Natural killer cell (primary cell): ENCODE results near the gene MSL3B.

ENCODE experiments used
- ATAC-seq, 3 donors: fragments of 150-1000 bp in 2 of 3; fragments of 200-7000 bp in 1 of 3; cut with Tn5 transposase; 1 replicate in 1 of 3; 2 replicates in 2 of 3; pipeline ENCODE4 v1.10.0; 2021; ENCODE audit warnings: mild to moderate bottlenecking in 2 of 3, moderate library complexity in 2 of 3
- DNase-seq, 2 donors: peaks; one replicate each; pipeline versions ENCODE4 v3.0.0 to v3.0.0-alpha.2; 2013 to 2021; ENCODE audit warnings: mixed read lengths in 1 of 2
- H3K27ac ChIP-seq: one replicate; pipeline ENCODE4 v1.5.1; 2013; ENCODE audit warnings: mild to moderate bottlenecking, low read length
- H3K27me3 ChIP-seq: one replicate; pipeline ENCODE4 v1.6.1; 2013; ENCODE audit warnings: low read length; ENCODE audit not compliant: control insufficient read depth, insufficient read depth
- H3K36me3 ChIP-seq: one replicate; pipeline ENCODE4 v1.6.1; 2013; ENCODE audit warnings: low read length; ENCODE audit not compliant: control insufficient read depth, insufficient read depth
- H3K4me1 ChIP-seq: one replicate; pipeline ENCODE4 v1.6.1; 2013; ENCODE audit warnings: low read length; ENCODE audit not compliant: control insufficient read depth, insufficient read depth
- H3K4me3 ChIP-seq: one replicate; pipeline ENCODE4 v1.5.1; 2013; ENCODE audit warnings: low read length
- H3K9me3 ChIP-seq: one replicate; pipeline ENCODE4 v1.6.1; 2013; ENCODE audit warnings: low read length; ENCODE audit not compliant: control insufficient read depth, insufficient read depth
- H3K27ac Mint-ChIP-seq, 2 donors: one replicate each; pipeline ENCODE4 v1.8.0; 2022; ENCODE audit warnings: mild to moderate bottlenecking in 2 of 2, mixed read lengths in 2 of 2, moderate library complexity in 1 of 2
- H3K27me3 Mint-ChIP-seq, 2 donors: one replicate each; pipeline ENCODE4 v1.8.0; 2022; ENCODE audit warnings: low read depth in 2 of 2, mixed read lengths in 2 of 2
- H3K36me3 Mint-ChIP-seq: one replicate; pipeline ENCODE4 v1.8.0; 2022; ENCODE audit warnings: mixed read lengths
- H3K4me1 Mint-ChIP-seq, 2 donors: one replicate each; pipeline ENCODE4 v1.8.0; 2022; ENCODE audit warnings: mixed read lengths in 2 of 2
- H3K4me3 Mint-ChIP-seq: one replicate; pipeline ENCODE4 v1.8.0; 2022; ENCODE audit warnings: mild to moderate bottlenecking, moderate library complexity, mixed read lengths
- H3K9me3 Mint-ChIP-seq, 2 donors: one replicate each; pipeline ENCODE4 v1.8.0; 2022; ENCODE audit warnings: mixed read lengths in 2 of 2
- CTCF ChIP-seq: fragments of 200-600 bp; IDR thresholded peaks from one replicate; pipeline ENCODE4 v1.8.0; 2022; ENCODE audit warnings: antibody characterized with exemption
- WGBS: methylation state at CpG from one replicate; pipeline ENCODE4 v1.1.7; 2013; ENCODE audit warnings: missing lambda C conversion rate; ENCODE audit not compliant: insufficient coverage; 5-methylcytosine and 5-hydroxymethylcytosine counted together
- intact Hi-C: fragments of 100-400 bp; cut with micrococcal nuclease; formaldehyde crosslinking; loops from one replicate; pipeline ENCODE4 v1.14.2; 2022

MSL3B gene

GRCh38 chr2:233912691-233913423, 44.7 kb upstream of the MSL3B start:
- H3K9me3 Mint-ChIP-seq, result no peaks in the 10 kb centered on the region
- DNase-seq (peak in 1 of 2 donors; percentile 21), ATAC-seq (peak in 2 of 3 donors; percentile 35 to 40)
- 21% methylated on average over 9 of the region's 9 CpGs for WGBS
- H3K27me3 Mint-ChIP-seq, result peaks cover 28 to 52% of the 10 kb centered on the region in 2 donors
- H3K4me3 Mint-ChIP-seq, result no peak overlapping the region
- Histone ChIP-seq H3K4me3 (no peak overlapping the region), H3K9me3 (no peaks in the 10 kb centered on the region), H3K27me3 (no peaks in the 10 kb centered on the region), H3K36me3 (no peaks in the 10 kb centered on the region), H3K4me1 (no peaks in the 10 kb centered on the region), H3K27ac (no peak overlapping the region)
- H3K4me1 Mint-ChIP-seq, result no peaks in the 10 kb centered on the region
- H3K27ac Mint-ChIP-seq, result no peak overlapping the region
- intact Hi-C loops, result no loop called here
- TF ChIP-seq CTCF, result no peak
- no peaks in the 10 kb centered on the region for H3K36me3 Mint-ChIP-seq

GRCh38 chr2:233907627-233908026, 39.4 kb upstream of the MSL3B start:
- Mint-ChIP-seq H3K36me3 (no peaks in the 10 kb centered on the region), H3K9me3 (peaks cover 0 to 3% of the 10 kb centered on the region in 2 donors)
- WGBS, result 84% methylated on average over 3 of the region's 3 CpGs

GRCh38 chr2:233905945-233906344, 37.8 kb upstream of the MSL3B start:
- intact Hi-C loops, result no loop called here
- Histone ChIP-seq H3K9me3 (no peaks in the 10 kb centered on the region), H3K4me1 (no peaks in the 10 kb centered on the region), H3K36me3 (no peaks in the 10 kb centered on the region), H3K27me3 (no peaks in the 10 kb centered on the region), H3K27ac (no peak overlapping the region), H3K4me3 (no peak overlapping the region)
- no peak overlapping the region for H3K4me3 Mint-ChIP-seq
- H3K9me3 Mint-ChIP-seq, result peaks cover 0 to 3% of the 10 kb centered on the region in 2 donors
- no peaks in the 10 kb centered on the region for H3K36me3 Mint-ChIP-seq
- no peaks in the 10 kb centered on the region for H3K4me1 Mint-ChIP-seq
- H3K27me3 Mint-ChIP-seq, result peaks cover 36 to 38% of the 10 kb centered on the region in 2 donors
- DNase-seq, result no peak
- no peak for ATAC-seq
- no peak overlapping the region for H3K27ac Mint-ChIP-seq
- TF ChIP-seq CTCF, result no peak
- WGBS, result 96% methylated on average over 4 of the region's 4 CpGs

More at GRCh38 chr2:233907627-233908026, 39.4 kb upstream of the MSL3B start:
- intact Hi-C loops, result no loop called here
- DNase-seq, result no peak
- H3K4me1 ChIP-seq, result no peaks in the 10 kb centered on the region
- no peak for TF ChIP-seq CTCF
- peaks cover 36 to 44% of the 10 kb centered on the region in 2 donors for H3K27me3 Mint-ChIP-seq
- H3K4me3 ChIP-seq, result no peak overlapping the region
- H3K27ac ChIP-seq, result no peak overlapping the region
- H3K36me3 ChIP-seq, result no peaks in the 10 kb centered on the region
- no peaks in the 10 kb centered on the region for H3K4me1 Mint-ChIP-seq
- H3K27ac Mint-ChIP-seq, result no peak overlapping the region
- no peaks in the 10 kb centered on the region for H3K27me3 ChIP-seq
- no peak overlapping the region for H3K4me3 Mint-ChIP-seq
- H3K9me3 ChIP-seq, result no peaks in the 10 kb centered on the region
- ATAC-seq, result no peak

GRCh38 chr2:233901884-233902283, 33.7 kb upstream of the MSL3B start:
- H3K27ac Mint-ChIP-seq, result no peak overlapping the region
- 89% methylated on average over 4 of the region's 4 CpGs for WGBS
- peaks cover 36 to 46% of the 10 kb centered on the region in 2 donors for H3K27me3 Mint-ChIP-seq
- peaks cover 0 to 7% of the 10 kb centered on the region in 2 donors for H3K4me1 Mint-ChIP-seq
- no peak for TF ChIP-seq CTCF
- H3K9me3 Mint-ChIP-seq, result no peaks in the 10 kb centered on the region
- no peaks in the 10 kb centered on the region for H3K36me3 ChIP-seq
- peaks cover 2% of the 10 kb centered on the region for H3K4me1 ChIP-seq
- intact Hi-C loops, result no loop called here
- H3K36me3 Mint-ChIP-seq, result no peaks in the 10 kb centered on the region
- no peak overlapping the region for H3K27ac ChIP-seq
- no peak for DNase-seq
- H3K27me3 ChIP-seq, result no peaks in the 10 kb centered on the region
- ATAC-seq, result no peak
- H3K4me3 ChIP-seq, result no peak overlapping the region
- no peak overlapping the region for H3K4me3 Mint-ChIP-seq
- H3K9me3 ChIP-seq, result no peaks in the 10 kb centered on the region
